Endothelial cell of umbilical vein (primary cell): ENCODE data around the gene USH2A. TPM values are rescaled to one million over a fixed set of nuclear protein-coding genes. Genes with fewer than 3 reads are reported as not detected.

ENCODE experiments used
- BruUV-seq: library from RNA; stranded (reverse); fragments of 400-500 nt; replicated peaks from 2 replicates; lab custom pipeline; 2021; lab: Mats Ljungman, UMichigan
- CTCF ChIA-PET: fragments of 300-600, 350-600 bp; sonication (Branson Sonifier 250); formaldehyde crosslinking; loops from one replicate; lab custom pipeline; 2021; ENCODE audit warnings: antibody characterized with exemption, inconsistent platforms; lab: Charles Lee
- POLR2A ChIA-PET: fragments of 300-600, 350-600 bp; sonication (Branson Sonifier 250); formaldehyde crosslinking; loops from one replicate; lab custom pipeline; 2021; ENCODE audit warnings: antibody characterized with exemption, inconsistent platforms; lab: Charles Lee
- DNase-seq: peaks from one replicate; pipeline ENCODE4 v3.0.0-alpha.2; 2011; ENCODE audit warnings: low read depth, low spot score
- FAIRE-seq: peaks from 2 replicates; lab custom pipeline; 2011; peaks lifted over from hg19 to GRCh38; lab: Jason Lieb, UNC
- H2AFZ ChIP-seq: 2 replicates; pipeline ENCODE4 v1.6.0; 2012; ENCODE audit warnings: low read depth, low read length, control low read depth, inconsistent platforms
- H3K27ac ChIP-seq: 2 replicates; pipeline ENCODE4 v1.5.1; 2011; ENCODE audit warnings: low read depth, mild to moderate bottlenecking, control low read depth, low read length, moderate library complexity; ENCODE audit not compliant: insufficient read depth
- H3K27me3 ChIP-seq, 2 experiments: 2 replicates each; pipeline versions ENCODE4 v1.6.0 to v1.6.1; 2011; ENCODE audit warnings: low read length in 2 of 2, mixed read lengths in 1 of 2; ENCODE audit not compliant: control insufficient read depth in 2 of 2, insufficient read depth in 2 of 2
- H3K36me3 ChIP-seq, 2 experiments: 2 replicates in 1 of 2; 3 replicates in 1 of 2; pipeline ENCODE4 v1.5.1; 2011; ENCODE audit warnings: low read length in 2 of 2, mild to moderate bottlenecking in 1 of 2, moderate library complexity in 1 of 2; ENCODE audit not compliant: control insufficient read depth in 2 of 2, insufficient read depth in 2 of 2; ENCODE audit errors: extremely low read depth in 1 of 2
- H3K4me1 ChIP-seq: 3 replicates; pipeline ENCODE4 v1.5.1; 2011; ENCODE audit warnings: mild to moderate bottlenecking, low read length; ENCODE audit not compliant: control insufficient read depth, insufficient read depth; ENCODE audit errors: extremely low read depth
- H3K4me2 ChIP-seq: 2 replicates; pipeline ENCODE4 v1.6.1; 2011; ENCODE audit warnings: low read length, control low read depth, mixed read lengths; ENCODE audit not compliant: insufficient read depth
- H3K4me3 ChIP-seq, 3 experiments: fragments of 200-600 bp in 1 of 3; sonication (generic), shearing (Covaris generic) in 1 of 3; replicated peaks in 1 of 3; 2 replicates each; pipeline ENCODE4 v1.5.1; 2011 to 2016; ENCODE audit warnings: control low read depth in 3 of 3, low read length in 3 of 3, mild to moderate bottlenecking in 2 of 3, inconsistent platforms in 1 of 3, low read depth in 1 of 3, moderate library complexity in 1 of 3; ENCODE audit not compliant: insufficient read depth in 1 of 3
- H3K79me2 ChIP-seq: 2 replicates; pipeline ENCODE4 v1.6.0; 2012; ENCODE audit warnings: low read length, inconsistent platforms; ENCODE audit not compliant: control insufficient read depth, insufficient read depth
- H3K9ac ChIP-seq: replicated peaks from 2 replicates; pipeline ENCODE3; 2011; ENCODE audit warnings: low read length, control low read depth; ENCODE audit not compliant: insufficient read depth; ENCODE audit errors: extremely low read depth
- H3K9me1 ChIP-seq: replicated peaks from 3 replicates; pipeline ENCODE4 v1.6.0; 2011; ENCODE audit warnings: mild to moderate bottlenecking, low read length; ENCODE audit not compliant: control insufficient read depth, insufficient read depth; ENCODE audit errors: extremely low read depth
- H3K9me3 ChIP-seq: replicated peaks from 2 replicates; pipeline ENCODE4 v1.5.1; 2012; ENCODE audit warnings: low read length, inconsistent platforms; ENCODE audit not compliant: control insufficient read depth, insufficient read depth
- H4K20me1 ChIP-seq: replicated peaks from 2 replicates; pipeline ENCODE3; 2011; ENCODE audit warnings: mild to moderate bottlenecking, low read length; ENCODE audit not compliant: control insufficient read depth, insufficient read depth; ENCODE audit errors: extremely low read depth
- EZH2 ChIP-seq: IDR thresholded peaks from 2 replicates; pipeline ENCODE4 v1.6.1; 2012; ENCODE audit warnings: borderline replicate concordance, low read depth, mild to moderate bottlenecking, moderate library complexity, low read length, inconsistent platforms; ENCODE audit not compliant: severe bottlenecking
- FOS ChIP-seq: IDR thresholded peaks from 2 replicates; pipeline ENCODE4 v1.6.1; 2011; ENCODE audit warnings: mild to moderate bottlenecking, low read length, moderate library complexity, borderline replicate concordance; ENCODE audit not compliant: insufficient read depth
- GATA2 ChIP-seq: IDR thresholded peaks from 2 replicates; pipeline ENCODE4 v1.7.0; 2011; ENCODE audit warnings: low read depth, mild to moderate bottlenecking, moderate library complexity, mixed read lengths, low read length; ENCODE audit not compliant: insufficient read length, insufficient read depth
- JUN ChIP-seq: IDR thresholded peaks from 2 replicates; pipeline ENCODE4 v1.6.1; 2011; ENCODE audit warnings: borderline replicate concordance, low read depth; ENCODE audit not compliant: insufficient read length, insufficient read depth
- MYC ChIP-seq: IDR thresholded peaks from one replicate; pipeline ENCODE4 v1.6.1; 2011; ENCODE audit warnings: mild to moderate bottlenecking, low read depth, low read length
- POLR2A ChIP-seq: IDR thresholded peaks from 2 replicates; pipeline ENCODE4 v1.6.1; 2012; ENCODE audit warnings: low read depth, mild to moderate bottlenecking, control low read depth, low read length
- POLR2AphosphoS5 ChIP-seq: IDR thresholded peaks from 2 replicates; pipeline ENCODE4 v1.6.1; 2012; ENCODE audit warnings: low read depth, mild to moderate bottlenecking, control low read depth, low read length, moderate library complexity; ENCODE audit not compliant: insufficient read depth
- dilution Hi-C: fragments of 300-500 bp; cut with MboI; formaldehyde crosslinking; loops from one replicate; pipeline ENCODE4 v1.15.0; 2019; ENCODE audit warnings: low sequenced_read_pairs; ENCODE audit not compliant: extremely low pct_ligation_motif_present
- intact Hi-C: fragments of 100-400 bp; cut with micrococcal nuclease; formaldehyde crosslinking; loops from one replicate; pipeline ENCODE4 v1.10.0; 2022
- polyA plus RNA-seq, 4 experiments: library from polyadenylated mRNA; depleted of rRNA in 3 of 4; stranded (reverse) in 3 of 4; unstranded in 1 of 4; fragments of >200 nt; gene quantifications; 2 replicates each; pipeline versions ENCODE4 v1.2.1 to v1.2.3, GENCODE V29; 2011 to 2012; ENCODE audit warnings: missing spikeins in 1 of 4
- total RNA-seq: library from RNA; stranded (reverse); gene quantifications from 2 replicates; pipeline ENCODE4 v1.2.3, GENCODE V29; 2021
- TF ChIP-seq, protein P1 (sequence below): IDR thresholded peaks from 2 replicates; pipeline ENCODE4 v1.6.1; 2011; ENCODE audit not compliant: insufficient read depth, insufficient read length
- TF ChIP-seq, protein P2 (sequence below), 2 donors: IDR thresholded peaks; 1 replicate in 1 of 2; 2 replicates in 1 of 2; pipeline ENCODE4 v1.5.1; 2011; ENCODE audit warnings: low read length in 2 of 2, mild to moderate bottlenecking in 2 of 2, moderate library complexity in 2 of 2, control low read depth in 1 of 2, inconsistent platforms in 1 of 2, low read depth in 1 of 2; ENCODE audit not compliant: insufficient read depth in 1 of 2; ENCODE audit errors: extremely low read depth in 1 of 2

Gene USH2A
- total and polyA plus RNA-seq, 2 donors (not counting 3 experiments of a cell fraction or from before 2014, with no cell fraction given), result not detected

GRCh38 chr1:216238844-216239243 is 184.4 kb downstream of the USH2A start:
- Histone ChIP-seq H3K4me2 (no peak overlapping the region), H3K27me3 (no peaks in the 10 kb centered on the region), H3K4me3 (no peak overlapping the region), H2AFZ (no peak overlapping the region), H3K9me1 (no peaks in the 10 kb centered on the region), H3K4me1 (no peaks in the 10 kb centered on the region), H3K9ac (no peak overlapping the region), H4K20me1 (no peaks in the 10 kb centered on the region), H3K27ac (no peak overlapping the region), H3K36me3 (no peaks in the 10 kb centered on the region), H3K79me2 (no peaks in the 10 kb centered on the region), H3K9me3 (peaks cover 1% of the 10 kb centered on the region)
- ChIA-PET CTCF (no interaction called here), POLR2A (no interaction called here)
- intact Hi-C loops, result no loop called here
- TF ChIP-seq, protein P1, sequence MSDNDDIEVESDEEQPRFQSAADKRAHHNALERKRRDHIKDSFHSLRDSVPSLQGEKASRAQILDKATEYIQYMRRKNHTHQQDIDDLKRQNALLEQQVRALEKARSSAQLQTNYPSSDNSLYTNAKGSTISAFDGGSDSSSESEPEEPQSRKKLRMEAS, result no peak
- no peak for TF ChIP-seq POLR2AphosphoS5
- TF ChIP-seq JUN, result no peak
- TF ChIP-seq FOS, result no peak
- TF ChIP-seq, protein P2, sequence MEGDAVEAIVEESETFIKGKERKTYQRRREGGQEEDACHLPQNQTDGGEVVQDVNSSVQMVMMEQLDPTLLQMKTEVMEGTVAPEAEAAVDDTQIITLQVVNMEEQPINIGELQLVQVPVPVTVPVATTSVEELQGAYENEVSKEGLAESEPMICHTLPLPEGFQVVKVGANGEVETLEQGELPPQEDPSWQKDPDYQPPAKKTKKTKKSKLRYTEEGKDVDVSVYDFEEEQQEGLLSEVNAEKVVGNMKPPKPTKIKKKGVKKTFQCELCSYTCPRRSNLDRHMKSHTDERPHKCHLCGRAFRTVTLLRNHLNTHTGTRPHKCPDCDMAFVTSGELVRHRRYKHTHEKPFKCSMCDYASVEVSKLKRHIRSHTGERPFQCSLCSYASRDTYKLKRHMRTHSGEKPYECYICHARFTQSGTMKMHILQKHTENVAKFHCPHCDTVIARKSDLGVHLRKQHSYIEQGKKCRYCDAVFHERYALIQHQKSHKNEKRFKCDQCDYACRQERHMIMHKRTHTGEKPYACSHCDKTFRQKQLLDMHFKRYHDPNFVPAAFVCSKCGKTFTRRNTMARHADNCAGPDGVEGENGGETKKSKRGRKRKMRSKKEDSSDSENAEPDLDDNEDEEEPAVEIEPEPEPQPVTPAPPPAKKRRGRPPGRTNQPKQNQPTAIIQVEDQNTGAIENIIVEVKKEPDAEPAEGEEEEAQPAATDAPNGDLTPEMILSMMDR (IDR thresholded peaks at IDR 0.05; ENCODE audit: extremely low read depth in 1 of 2, insufficient read depth in 1 of 2, low read depth in 1 of 2, low read length in 2 of 2), result no peak
- no peak for TF ChIP-seq EZH2
- no peak for TF ChIP-seq MYC
- TF ChIP-seq POLR2A, result no peak
- TF ChIP-seq GATA2, result no peak
- DNase-seq, result no peak
- BruUV-seq, result no TSS peak
- no peak for FAIRE-seq
- dilution Hi-C loops, result no loop called here
